ENCODE results near the gene MYH4. TPM values are rescaled to one million over a fixed set of nuclear protein-coding genes. Genes with fewer than 3 reads are reported as not detected.

MYH4 gene
- total and polyA plus RNA-seq, 2 of the 8 experiments (the other 6 are each of a cell fraction or from before 2014, with no cell fraction given), result not detected

DNA sequence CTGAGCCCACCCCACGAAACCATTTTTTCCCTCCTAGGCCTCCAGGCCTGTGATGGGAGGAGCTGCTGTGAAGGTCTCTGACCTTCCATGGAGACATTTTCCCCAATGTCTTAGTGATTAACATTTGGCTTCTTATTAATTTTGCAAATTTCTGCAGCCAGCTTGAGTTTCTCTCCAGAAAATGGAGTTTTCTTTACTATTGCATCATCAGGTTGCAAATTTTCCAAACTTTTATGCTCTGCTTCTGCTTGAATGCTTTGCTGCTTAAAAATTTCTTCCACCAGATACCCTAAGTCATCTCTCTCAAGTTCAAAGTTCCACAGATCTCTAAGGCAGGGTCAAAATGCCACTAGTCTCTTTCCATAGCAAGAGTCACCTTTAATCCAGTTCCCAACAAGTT, 12.9 kb upstream of the MYH4 start:
- no peaks in the 10 kb centered on the region for H3K79me1 ChIP-seq (ENCODE audit: low read depth, low read length)
- no peak overlapping the region for H3K27ac ChIP-seq (ENCODE audit: low read depth, low read length)
- ChIA-PET POLR2A (ENCODE audit: partially characterized antibody) (no interaction called here), CTCF (ENCODE audit: partially characterized antibody) (no interaction called here)
- H3K4ac ChIP-seq (replicated peaks; ENCODE audit: insufficient read length, low read depth, low read length), result no peak overlapping the region
- FAIRE-seq, result no peak
- no peak overlapping the region for H2BK15ac ChIP-seq (ENCODE audit: low read length)
- H2AK5ac ChIP-seq (ENCODE audit: low read depth, low read length), result no peak overlapping the region
- H2BK12ac ChIP-seq (ENCODE audit: low read depth, low read length), result no peak overlapping the region
- H3K9me3 ChIP-seq (ENCODE audit: insufficient read depth in 2 of 2, low read depth in 1 of 2, low read length in 1 of 2), result peaks cover 4 to 17% of the 10 kb centered on the region in 2 experiments; a peak in 3 of 4 replicates
- H2BK20ac ChIP-seq (ENCODE audit: low read length), result no peak overlapping the region
- no peak overlapping the region for H3K14ac ChIP-seq (ENCODE audit: insufficient read length)
- H4K20me1 ChIP-seq (replicated peaks in 1 of 2; ENCODE audit: control insufficient read depth in 1 of 2, insufficient read depth in 2 of 2, low read length in 2 of 2), result no peaks in the 10 kb centered on the region
- no peak overlapping the region for H3K23ac ChIP-seq (ENCODE audit: insufficient read length)
- no peaks in the 10 kb centered on the region for H3K23me2 ChIP-seq (ENCODE audit: low read depth, low read length)
- H3K4me2 ChIP-seq (ENCODE audit: insufficient read depth in 1 of 2, low read depth in 2 of 2, low read length in 2 of 2), result no peak overlapping the region
- H2AFZ ChIP-seq (ENCODE audit: low read length), result no peak overlapping the region
- no peak overlapping the region for H3K18ac ChIP-seq (ENCODE audit: extremely low read depth, low read length)
- no peak for DNase-seq (ENCODE audit: low read depth in 1 of 2, low spot score in 2 of 2)
- no peaks in the 10 kb centered on the region for H3K27me3 ChIP-seq (replicated peaks in 1 of 4; ENCODE audit: control insufficient read depth in 3 of 4, extremely low read depth in 1 of 4, insufficient read depth in 3 of 4, low read length in 3 of 4)
- WGBS, 2 experiments (ENCODE audit: extremely low coverage in 1 of 2, insufficient coverage in 1 of 2, insufficient read length in 1 of 2, insufficient replicate concordance in 2 of 2, low coverage in 1 of 2, low lambda C conversion rate in 2 of 2, missing lambda C conversion rate in 1 of 2), result 94% methylated on average over 1 of the region's 1 CpG; no CpG with 5 or more reads in 1 of the 2 experiments
- H3K56ac ChIP-seq (replicated peaks; ENCODE audit: insufficient read length, low read depth, low read length), result no peak overlapping the region
- no peak overlapping the region for H2BK120ac ChIP-seq (replicated peaks; ENCODE audit: low read depth, low read length)
- H4K91ac ChIP-seq (replicated peaks; ENCODE audit: insufficient read length, low read length), result no peak overlapping the region
- TF ChIP-seq RXRA (IDR thresholded peaks at IDR 0.05; ENCODE audit: insufficient read depth, low read depth, low read length) (no peak), CREB1 (IDR thresholded peaks at IDR 0.05) (no peak)
- H3K4me1 ChIP-seq (replicated peaks in 1 of 4; ENCODE audit: control insufficient read depth in 3 of 4, insufficient read depth in 4 of 4, low read length in 3 of 4), result no peaks in the 10 kb centered on the region
- H3K79me2 ChIP-seq (ENCODE audit: control insufficient read depth in 1 of 2, insufficient read depth in 2 of 2, low read length in 2 of 2), result no peaks in the 10 kb centered on the region
- no peak overlapping the region for H2BK5ac ChIP-seq (ENCODE audit: low read depth, low read length)
- H4K5ac ChIP-seq (ENCODE audit: insufficient read length, low read depth, low read length), result no peak overlapping the region
- H3K4me3 ChIP-seq (ENCODE audit: extremely low read depth in 1 of 4, insufficient read depth in 2 of 4, low read depth in 3 of 4, low read length in 4 of 4), result no peak overlapping the region
- no peak overlapping the region for H4K8ac ChIP-seq (ENCODE audit: extremely low read depth, insufficient read depth, low read length)
- H3K36me3 ChIP-seq (ENCODE audit: control insufficient read depth in 2 of 4, insufficient read depth in 4 of 4, low read length in 3 of 4), result no peaks in the 10 kb centered on the region
- no peak overlapping the region for H3K9ac ChIP-seq (replicated peaks in 1 of 4; ENCODE audit: extremely low read depth in 1 of 4, low read depth in 3 of 4, low read length in 3 of 4)
